NCI-H774 (cell line): ENCODE measurements around the gene SLC24A3.

Experiments
- DNase-seq: peaks from one replicate; lab custom pipeline; 2025; lab: John Stamatoyannopoulos, UW

Gene SLC24A3

GRCh38 chr20:19344341-19344740, 131.9 kb downstream of the SLC24A3 start:
- no peak for DNase-seq

GRCh38 chr20:19347943-19348456, 135.6 kb downstream of the SLC24A3 start:
- no peak for DNase-seq

GRCh38 chr20:19348582-19348981, 136.1 kb downstream of the SLC24A3 start:
- DNase-seq = no peak

GRCh38 chr20:19349879-19350278, 137.4 kb downstream of the SLC24A3 start:
- DNase-seq = no peak

- no peak for DNase-seq
Measured at GRCh38 chr20:19351542-19351941, 139.1 kb downstream of the SLC24A3 start.

GRCh38 chr20:19354950-19355349, 142.5 kb downstream of the SLC24A3 start:
- no peak for DNase-seq

GRCh38 chr20:19361790-19362189, 149.3 kb downstream of the SLC24A3 start:
- no peak for DNase-seq

GRCh38 chr20:19363476-19363875, 151.0 kb downstream of the SLC24A3 start:
- DNase-seq = no peak

GRCh38 chr20:19367591-19367990, 155.1 kb downstream of the SLC24A3 start:
- DNase-seq = no peak

- no peak for DNase-seq
Measured at GRCh38 chr20:19368351-19368750, 155.9 kb downstream of the SLC24A3 start.

- no peak for DNase-seq
Measured at GRCh38 chr20:19370076-19371075, 157.9 kb downstream of the SLC24A3 start.

GRCh38 chr20:19371112-19371511, 158.7 kb downstream of the SLC24A3 start:
- no peak for DNase-seq

- DNase-seq = no peak
Measured at GRCh38 chr20:19374216-19374615, 161.8 kb downstream of the SLC24A3 start.

GRCh38 chr20:19375395-19375794, 163.0 kb downstream of the SLC24A3 start:
- no peak for DNase-seq

- no peak for DNase-seq
Measured at GRCh38 chr20:19375801-19376200, 163.4 kb downstream of the SLC24A3 start.

GRCh38 chr20:19376451-19377229, 164.2 kb downstream of the SLC24A3 start:
- DNase-seq = no peak

GRCh38 chr20:19378058-19378457, 165.6 kb downstream of the SLC24A3 start:
- no peak for DNase-seq

GRCh38 chr20:19380211-19380610, 167.8 kb downstream of the SLC24A3 start:
- DNase-seq = no peak

- DNase-seq = no peak
Measured at GRCh38 chr20:19381947-19382346, 169.5 kb downstream of the SLC24A3 start.

- DNase-seq = no peak
Measured at GRCh38 chr20:19382386-19383340, 170.2 kb downstream of the SLC24A3 start.

- no peak for DNase-seq
Measured at GRCh38 chr20:19384940-19385339, 172.5 kb downstream of the SLC24A3 start.
